NK-92 treated with Interleukin-12 subunit alpha and Interleukin-12 subunit beta, amount 100 ng/mL, for 24 hours (cell line): ENCODE data around the gene LRP1B.

Source experiments
- DNase-seq: peaks from one replicate; lab custom pipeline; 2025; lab: John Stamatoyannopoulos, UW

The LRP1B gene

DNA sequence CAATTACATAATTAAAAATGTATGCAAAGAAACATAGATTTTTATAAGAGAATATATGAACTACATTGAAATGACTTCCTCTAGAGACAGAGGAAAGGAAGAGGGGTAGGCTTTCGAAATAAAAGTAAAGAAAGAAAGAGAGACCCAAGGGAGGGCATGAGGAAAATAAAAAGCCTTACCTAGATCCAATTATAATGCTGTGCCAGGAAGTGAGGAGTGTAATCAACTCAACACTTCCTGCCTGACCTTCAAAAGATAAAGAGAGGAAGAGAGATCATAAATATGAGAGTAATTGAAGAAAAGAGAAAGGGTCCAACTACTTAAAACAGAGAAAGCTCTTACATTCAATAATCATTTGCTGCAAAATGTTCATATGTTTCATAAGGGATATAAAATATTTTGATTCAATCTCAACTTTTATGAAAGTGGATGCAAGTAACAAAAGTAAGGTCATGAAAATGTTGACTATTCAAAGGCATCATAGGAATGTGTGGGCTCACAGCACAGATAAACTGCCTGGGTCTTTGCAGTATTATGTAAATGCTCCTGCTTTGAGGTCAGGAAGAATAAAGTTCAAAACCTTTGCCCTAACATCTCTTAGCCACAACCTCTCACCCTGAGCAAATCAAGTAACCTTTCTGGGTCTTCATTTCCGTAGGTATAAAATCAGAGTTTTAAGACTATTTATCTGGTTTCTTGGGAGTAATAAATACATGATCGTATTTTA lies 1237.7 kb downstream of the LRP1B start:
- no peak for DNase-seq

DNA sequence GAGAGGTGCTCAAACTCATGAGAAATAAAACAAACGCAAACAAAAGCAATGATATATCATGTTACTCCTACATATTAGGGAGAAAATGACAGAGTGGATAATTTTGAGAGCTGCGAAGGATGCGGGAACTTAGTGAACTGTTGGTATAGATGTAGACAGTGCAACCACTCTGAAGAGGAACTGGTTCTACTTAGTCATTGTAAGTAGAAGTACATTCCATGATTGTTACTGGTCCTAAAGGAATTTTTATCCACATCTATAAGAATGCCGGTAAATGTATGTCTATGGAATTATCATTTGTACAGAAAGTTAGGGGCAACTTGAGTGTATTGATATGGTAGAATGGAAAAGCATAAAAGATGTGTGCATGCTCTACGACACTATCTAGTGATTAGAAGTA lies 1238.4 kb downstream of the LRP1B start:
- DNase-seq = no peak

DNA sequence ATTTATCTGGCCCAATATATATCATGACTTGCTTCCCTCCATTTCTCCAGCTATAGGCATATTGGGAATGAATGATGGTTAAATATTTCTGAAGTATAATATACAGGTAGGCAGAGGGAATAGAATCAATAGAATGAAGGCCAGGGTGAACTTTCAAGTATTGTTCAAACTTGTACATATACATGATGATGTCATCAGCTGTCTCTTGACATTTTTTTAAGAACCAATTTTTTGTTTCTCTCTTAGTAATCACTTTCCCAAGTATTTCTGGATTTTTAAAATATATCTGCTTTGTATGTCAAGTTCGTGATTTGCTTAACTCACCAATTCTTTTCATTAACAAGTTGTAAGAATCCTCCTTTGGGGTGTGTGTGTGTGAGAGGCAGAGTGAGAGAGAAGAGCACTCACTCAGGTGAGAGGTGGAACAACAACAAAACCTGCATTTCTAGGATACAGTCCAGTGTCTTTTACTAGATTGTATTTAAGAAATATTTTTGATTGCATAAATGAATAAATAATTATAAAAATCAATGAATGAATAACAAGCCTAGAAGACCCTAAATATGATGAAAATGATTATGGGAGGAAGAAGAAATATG lies 1239.1 kb downstream of the LRP1B start:
- no peak for DNase-seq

DNA sequence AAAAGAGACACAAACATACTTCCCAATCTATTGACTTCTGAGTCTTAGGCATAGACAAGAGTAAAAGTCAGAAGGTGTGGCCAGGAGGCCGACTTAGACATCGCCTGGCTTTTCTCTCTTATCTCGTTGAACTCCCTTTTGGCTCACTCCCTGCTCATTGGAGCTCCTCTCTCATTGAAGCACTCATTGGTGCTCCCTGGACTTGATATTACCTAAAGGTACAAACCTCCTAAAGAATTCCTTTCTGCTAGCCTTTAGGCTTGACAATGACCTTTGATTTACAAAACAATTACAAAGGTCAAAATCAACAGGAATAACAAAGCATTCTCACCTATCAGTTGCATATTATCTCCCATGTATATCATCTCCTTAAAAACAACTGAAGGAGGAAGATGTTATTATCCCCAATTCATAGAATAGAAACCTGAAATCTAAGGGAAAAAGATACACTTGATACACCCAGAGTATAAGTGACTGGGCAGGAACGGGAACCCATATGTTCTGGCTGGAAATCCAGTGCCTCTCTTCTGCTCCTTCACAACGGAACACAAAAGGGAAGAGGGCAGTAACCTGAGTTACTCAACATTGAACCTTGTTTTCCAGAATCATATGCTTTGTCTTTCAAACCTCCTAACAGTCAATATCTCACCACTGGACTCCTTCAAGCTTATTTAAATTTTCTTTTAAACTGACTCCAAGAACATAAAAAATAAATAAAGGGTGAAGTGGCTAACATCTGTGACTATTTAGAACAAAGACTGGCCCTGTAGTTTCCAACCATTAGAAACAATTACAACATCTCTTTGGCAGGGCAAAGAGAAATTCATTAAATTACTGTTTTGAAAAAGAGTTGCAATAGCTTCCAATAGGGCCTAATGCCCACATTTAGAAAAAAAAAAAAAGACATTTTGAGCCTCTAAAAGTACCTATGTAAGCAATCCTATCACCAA lies 1247.9 kb downstream of the LRP1B start:
- no peak for DNase-seq

DNA sequence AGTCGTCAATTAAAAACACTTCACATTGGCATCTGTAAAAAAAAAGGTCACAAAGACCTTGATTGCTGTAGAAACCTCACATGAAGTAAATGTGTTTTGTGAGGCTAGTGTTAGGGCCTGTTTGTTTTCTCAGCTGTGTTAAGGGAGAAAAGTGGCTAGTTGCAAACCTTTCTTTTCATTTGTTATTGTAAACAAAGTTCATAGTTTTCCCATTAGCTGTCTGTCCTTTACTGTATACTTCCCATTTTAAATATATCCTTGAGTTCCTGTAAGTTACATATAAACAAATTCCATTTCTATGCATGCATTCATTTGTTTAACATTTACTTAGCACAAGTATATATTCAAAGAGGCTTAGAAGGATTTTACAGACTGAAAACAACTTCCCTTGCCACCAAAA lies 1250.2 kb downstream of the LRP1B start:
- DNase-seq = no peak

DNA sequence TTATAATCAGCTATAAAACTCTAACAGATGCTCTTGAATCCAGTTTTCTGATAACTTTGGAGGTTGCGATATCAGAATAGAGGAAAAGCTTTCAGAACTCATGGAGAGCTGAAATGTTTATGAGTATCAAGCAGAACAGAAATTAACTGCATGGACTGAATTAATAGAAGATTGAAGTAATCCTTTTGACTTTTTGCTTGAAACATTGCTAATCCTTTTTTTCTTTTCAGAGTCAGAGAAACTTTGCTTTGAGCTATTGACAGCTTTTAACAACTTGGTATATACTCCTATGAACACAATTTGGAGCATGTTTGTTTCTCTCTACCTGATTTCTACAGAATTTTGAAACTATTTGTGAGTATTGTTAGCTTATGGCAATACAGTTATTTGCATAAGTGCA lies 1254.8 kb downstream of the LRP1B start:
- no peak for DNase-seq

DNA sequence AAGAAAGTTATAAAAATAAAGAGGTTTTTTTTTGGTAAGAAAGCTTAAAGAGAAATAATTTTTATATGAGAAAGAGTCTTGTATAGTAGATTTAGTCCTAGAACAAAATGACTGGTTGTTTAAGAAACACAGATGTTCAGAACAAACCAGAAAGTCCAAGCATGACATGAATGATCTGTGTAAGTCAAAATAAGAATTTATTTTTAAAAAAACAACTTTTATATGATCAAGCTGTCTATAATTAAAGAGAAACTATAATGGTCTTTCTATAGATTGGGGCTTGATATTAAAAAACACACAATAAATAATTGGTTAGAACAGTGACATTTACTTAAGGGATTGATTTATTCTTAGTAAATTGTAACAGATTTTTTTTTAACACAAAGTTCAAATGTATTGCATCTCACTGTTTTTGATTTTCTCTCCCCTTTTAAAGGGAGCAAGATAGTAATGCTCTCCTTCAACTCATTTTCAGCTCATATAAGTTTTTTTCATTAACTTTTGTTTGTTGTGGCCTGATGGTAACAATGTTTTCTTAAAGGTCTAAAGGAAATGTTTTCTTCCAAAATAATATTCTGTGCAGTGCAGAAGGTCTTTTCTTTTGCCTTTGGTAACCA lies 1256.8 kb downstream of the LRP1B start:
- no peak for DNase-seq

DNA sequence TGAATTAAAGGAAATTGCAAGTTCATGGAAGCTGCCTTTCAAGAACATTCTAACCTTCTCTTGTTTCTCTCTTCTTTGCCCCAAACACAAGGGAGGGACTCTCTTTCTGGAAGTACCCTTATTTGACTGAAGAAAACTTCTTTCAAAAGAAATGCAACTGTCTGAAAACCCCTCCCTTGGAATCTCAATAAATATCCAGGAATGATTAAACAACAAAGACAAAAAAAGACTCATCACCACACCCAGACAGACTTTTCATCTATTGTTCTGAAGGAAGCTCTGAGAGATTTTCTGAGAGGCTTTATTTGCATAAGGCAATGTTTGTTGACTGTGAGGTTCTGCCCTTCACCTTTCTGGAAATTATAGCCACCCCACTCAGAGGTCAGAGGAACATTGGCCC lies 1260.9 kb downstream of the LRP1B start:
- DNase-seq = no peak

DNA sequence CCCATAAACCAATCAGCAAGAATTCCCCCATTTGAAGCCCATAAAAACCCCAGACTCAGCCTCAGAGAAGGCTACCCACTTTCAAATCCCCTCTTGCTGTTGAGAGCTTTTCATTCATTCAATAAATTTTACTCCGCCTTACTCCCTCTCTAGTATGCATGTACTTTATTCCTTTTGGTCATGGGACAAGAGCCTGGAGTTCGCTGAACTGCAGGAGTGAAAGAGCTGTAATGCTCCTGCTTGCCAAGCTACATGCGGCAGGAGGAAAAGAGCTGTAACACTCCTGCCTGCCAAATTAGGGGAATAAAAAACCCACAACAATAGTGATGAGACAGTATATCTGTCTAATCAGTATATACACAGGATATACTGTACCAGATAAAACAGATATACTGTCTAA lies 1261.7 kb downstream of the LRP1B start:
- DNase-seq = no peak

DNA sequence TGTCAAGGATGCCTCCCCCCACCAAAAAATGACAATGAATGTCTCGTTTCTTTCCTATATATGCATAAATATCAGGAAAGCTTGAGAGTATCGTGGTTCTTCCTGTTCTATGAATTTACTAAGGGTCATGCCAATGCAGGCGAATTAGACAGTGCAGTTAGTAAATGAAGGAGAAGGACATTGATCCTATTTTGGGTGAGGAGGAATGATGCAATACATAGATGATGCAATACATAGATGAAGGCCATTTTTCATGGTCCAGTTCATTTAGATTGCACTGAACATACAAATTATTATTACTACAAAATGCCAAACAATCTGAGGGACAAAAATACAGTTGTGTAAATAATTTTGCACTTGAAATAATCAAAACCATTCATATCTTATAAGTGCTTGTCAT lies 1265.0 kb downstream of the LRP1B start:
- no peak for DNase-seq

DNA sequence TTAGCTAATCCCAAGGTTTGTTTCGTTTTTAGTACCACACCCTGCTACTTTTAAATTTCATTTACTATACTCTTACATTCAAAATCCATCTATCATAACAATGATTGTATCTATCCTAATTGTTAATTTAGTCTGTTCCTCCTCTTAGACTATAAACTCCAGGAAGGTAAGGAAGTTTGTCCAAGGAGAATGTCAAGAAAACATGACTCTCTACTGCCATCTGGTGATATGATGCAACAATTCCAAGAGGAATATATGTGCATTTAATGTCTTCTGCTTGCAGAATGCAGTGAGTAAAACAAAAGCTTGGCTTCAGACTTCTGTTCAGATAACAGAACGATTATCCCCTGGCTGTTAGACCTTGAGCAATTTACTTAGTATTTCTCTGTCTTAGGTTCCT lies 1267.1 kb downstream of the LRP1B start:
- no peak for DNase-seq

DNA sequence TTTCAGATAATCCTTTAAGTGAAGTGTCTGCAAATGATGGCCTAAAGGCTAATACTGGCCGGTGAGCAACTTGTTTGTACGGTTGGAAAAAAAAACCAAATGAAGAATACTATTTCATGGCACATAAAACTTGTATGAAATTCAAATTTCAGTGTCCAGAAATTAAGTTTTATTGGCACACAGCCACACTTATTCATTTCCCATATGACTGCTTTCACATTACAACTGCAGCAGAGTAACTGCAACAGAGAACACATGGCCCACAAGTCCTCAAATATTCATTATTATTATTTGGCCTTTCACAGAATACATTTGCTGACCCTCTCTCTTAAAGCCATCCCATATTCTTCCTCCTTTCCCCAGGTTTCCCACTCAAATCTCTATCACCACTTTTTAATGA lies 1268.6 kb downstream of the LRP1B start:
- no peak for DNase-seq

DNA sequence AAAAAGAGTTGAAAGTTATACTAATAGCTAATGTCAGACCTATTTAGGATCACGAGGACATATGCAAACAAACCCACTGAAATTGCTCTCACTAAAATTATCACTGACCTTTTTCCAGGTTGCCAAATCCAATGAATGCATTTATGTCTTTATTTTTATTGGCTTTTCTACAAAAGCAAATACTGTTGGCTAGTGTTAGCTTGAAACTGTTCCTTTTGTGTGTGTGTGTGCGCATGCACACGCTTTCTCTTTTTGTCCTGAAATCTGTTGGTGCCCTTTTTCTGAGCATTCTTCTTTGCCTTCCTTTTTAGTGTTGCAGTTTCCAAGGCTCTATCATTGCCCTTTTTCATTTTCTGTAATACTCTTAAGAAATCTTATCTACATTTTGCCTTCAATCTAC lies 1269.2 kb downstream of the LRP1B start:
- DNase-seq = no peak

DNA sequence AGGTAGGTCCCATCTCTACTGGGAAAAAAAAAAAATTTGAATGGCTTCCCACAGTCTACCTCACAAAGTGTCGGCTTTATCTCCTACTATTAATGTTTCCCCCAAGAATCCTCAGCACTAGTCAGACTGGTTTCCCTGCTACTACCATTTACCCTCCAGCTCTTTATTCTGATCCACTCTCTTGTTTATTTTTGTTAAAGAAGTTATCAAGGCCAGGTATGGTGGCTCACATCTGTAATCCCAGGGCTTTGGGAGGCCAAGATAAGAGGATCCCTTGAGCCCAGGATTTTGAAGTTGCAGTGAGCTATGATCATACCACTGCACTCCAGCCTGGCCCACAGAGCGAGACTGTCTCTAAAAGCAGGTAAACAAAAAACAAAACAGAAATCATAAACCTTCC lies 1275.3 kb downstream of the LRP1B start:
- DNase-seq = no peak

DNA sequence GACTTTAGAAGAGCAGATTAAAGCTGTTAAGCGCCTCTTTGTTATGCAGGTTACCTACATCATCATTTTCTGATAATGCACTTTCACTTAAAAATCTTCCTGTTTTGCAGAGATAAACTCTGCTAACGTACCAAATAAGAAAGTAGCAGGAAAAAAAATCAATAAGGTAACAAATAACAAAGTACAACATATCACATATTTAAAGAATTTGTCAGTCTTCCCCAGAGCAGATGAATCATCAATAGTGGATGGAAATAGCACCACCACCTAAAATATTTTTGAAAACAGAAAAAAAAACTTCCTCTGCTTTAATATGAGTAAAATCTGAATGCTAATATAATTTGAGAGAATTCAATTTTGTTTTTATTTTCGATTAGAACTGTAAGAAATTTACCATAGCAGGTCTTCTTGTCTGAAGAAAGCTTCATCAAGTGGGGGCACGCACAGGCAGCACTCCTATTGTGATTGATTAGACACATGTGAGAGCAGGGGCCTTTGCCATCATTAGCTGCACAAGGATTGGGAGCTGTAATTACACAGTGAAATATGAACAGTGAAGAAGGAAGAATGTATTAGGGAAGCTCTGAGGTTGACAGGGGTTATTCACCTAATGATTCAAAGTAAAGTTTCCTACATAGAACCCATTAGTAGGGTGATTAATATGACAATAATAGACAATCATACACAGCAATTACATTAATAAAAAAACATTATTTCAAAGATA lies 1279.4 kb downstream of the LRP1B start:
- no peak for DNase-seq

DNA sequence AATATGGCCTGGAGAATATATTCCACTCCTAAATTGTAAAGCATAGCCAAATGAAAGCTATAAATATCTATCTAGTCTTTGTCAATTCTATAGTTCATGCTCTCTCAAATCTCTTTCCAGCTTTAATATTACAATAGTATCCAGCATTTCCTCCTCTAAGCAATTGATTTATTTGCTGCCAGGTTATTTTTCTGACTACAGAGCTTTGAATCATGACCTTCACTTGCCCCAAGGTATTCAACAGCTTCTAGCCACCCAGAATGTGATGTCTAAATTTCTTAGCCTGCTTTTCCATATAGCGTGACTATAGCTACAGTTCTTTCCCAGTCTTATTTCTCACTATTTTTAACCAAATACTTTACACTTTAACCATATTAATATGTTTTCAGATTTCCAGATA lies 1287.6 kb downstream of the LRP1B start:
- DNase-seq = no peak

DNA sequence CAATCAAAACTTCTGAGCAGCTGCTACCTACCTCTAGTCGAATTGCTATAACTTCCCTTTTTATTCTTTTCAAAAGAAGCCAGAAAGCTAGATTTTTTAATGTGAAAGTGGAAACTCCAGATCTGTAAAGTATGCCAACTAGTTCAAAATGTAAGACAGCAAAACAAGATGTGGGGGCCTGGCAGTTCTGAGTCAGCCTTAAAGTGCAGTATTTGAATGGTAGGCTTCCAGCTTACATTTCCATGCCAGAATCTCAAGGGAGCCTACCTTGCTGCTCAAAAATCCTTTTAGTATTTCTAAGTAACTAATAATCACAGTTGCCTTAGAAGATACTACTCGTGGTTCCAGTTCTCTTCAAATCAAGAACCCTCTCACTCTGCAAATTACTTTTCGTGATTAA lies 1288.7 kb downstream of the LRP1B start:
- no peak for DNase-seq

DNA sequence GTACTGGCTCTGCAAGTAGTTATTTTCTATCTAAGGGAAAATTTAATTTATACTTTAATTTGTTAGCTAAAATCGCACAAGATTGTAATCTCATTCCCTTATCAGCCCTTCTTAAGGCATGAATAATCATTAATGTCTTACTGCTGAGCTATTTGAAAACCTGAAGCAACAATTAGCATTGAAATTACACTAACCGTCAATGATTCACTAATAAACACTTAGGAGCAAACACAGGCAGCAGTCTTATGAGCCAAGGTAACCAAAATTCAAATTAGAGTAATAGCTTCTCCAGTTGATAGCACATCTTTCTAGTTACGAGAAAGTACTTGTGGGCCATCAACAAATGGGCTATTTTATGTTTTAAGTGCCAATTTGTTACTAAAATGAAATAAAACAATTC lies 1289.7 kb downstream of the LRP1B start:
- DNase-seq = no peak

DNA sequence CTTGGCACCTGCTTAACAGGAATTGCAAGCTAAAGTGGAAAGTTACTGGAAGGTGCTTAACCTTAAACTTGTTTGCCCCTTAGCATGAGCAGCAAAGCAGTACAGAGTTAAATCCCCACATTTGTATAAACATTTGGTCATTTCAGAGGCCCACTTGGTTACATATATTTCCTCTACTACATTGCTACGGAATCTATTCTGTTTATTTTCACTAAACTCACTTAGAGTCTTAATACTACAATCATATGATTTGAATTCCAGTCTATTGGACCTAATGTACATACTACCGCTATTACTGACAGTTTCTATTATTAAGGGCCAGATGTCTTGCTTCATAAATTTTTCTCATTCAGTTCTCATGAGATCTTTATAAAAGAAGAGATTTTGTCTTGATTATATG lies 1294.0 kb downstream of the LRP1B start:
- DNase-seq = no peak

DNA sequence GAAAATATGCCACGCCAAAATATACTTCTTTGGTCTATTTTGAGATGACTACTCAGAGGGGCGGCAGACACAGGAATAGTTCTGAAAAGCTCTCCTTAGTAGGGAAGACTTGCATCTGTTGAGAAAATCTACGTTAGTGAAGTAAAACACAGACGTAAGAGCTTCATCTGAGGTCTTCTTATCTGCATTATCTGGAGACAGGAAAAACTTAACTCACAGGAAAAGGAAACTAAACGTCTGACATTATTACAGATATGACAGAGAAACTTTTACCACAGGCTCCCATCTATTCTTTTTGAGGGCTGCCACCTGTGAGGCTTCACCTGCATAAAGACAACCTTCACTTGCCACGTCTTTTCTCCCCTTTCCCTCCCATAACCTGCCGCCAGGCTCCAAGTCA lies 1295.7 kb downstream of the LRP1B start:
- no peak for DNase-seq

DNA sequence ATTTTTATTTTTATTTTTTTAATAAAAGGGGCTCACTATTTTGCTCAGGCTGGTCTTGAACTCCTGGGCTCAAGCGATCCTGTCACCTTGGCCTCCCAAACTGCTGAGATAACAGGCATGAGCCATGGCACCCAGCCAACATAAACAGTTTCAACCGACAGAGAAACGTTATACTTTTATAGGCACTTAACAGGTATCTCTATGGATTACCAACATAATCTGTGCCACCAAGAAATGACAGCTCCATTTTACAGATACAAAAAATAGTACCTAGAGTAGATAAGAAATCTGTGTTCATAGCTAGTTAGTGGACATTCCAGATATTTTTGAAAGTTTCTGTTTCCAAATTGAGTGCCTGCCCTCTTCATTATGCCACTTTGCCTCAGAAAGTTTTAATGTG lies 1316.7 kb downstream of the LRP1B start:
- no peak for DNase-seq

DNA sequence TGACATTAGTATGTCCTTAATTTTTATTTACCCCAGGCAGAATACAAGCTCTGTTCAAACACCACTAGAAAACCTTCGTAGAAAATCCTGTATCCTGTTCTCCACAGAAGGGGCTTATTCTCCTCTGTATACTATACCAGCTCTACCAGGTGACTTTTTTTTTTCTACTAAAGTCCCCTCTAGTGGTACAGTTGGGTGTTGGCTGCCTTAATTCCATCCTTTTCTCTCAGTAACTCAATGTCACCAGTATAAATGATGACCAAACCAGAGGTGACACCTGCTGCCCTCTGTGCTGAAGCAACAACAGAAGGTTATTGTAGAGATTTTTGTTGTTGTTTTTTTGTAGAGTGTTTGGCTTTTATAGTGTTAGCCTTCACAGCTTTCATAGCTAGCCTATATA lies 1322.0 kb downstream of the LRP1B start:
- no peak for DNase-seq
